UCSD-AML1 (cell line): ENCODE measurements around the gene ARHGAP31.
"Not testable (repeated sequence)": the region's sequence is repeated elsewhere in the genome, so short reads cannot be mapped to it uniquely, and the experiment has no call there.

ENCODE experiments used
- DNase-seq: peaks from one replicate; lab custom pipeline; 2025; ENCODE audit not compliant: unreplicated experiment; lab: John Stamatoyannopoulos, UW

ARHGAP31 gene, protein sequence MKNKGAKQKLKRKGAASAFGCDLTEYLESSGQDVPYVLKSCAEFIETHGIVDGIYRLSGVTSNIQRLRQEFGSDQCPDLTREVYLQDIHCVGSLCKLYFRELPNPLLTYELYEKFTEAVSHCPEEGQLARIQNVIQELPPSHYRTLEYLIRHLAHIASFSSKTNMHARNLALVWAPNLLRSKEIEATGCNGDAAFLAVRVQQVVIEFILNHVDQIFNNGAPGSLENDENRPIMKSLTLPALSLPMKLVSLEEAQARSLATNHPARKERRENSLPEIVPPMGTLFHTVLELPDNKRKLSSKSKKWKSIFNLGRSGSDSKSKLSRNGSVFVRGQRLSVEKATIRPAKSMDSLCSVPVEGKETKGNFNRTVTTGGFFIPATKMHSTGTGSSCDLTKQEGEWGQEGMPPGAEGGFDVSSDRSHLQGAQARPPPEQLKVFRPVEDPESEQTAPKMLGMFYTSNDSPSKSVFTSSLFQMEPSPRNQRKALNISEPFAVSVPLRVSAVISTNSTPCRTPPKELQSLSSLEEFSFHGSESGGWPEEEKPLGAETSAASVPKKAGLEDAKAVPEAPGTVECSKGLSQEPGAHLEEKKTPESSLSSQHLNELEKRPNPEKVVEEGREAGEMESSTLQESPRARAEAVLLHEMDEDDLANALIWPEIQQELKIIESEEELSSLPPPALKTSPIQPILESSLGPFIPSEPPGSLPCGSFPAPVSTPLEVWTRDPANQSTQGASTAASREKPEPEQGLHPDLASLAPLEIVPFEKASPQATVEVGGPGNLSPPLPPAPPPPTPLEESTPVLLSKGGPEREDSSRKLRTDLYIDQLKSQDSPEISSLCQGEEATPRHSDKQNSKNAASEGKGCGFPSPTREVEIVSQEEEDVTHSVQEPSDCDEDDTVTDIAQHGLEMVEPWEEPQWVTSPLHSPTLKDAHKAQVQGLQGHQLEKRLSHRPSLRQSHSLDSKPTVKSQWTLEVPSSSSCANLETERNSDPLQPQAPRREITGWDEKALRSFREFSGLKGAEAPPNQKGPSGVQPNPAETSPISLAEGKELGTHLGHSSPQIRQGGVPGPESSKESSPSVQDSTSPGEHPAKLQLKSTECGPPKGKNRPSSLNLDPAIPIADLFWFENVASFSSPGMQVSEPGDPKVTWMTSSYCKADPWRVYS (N-terminal part only)

DNA sequence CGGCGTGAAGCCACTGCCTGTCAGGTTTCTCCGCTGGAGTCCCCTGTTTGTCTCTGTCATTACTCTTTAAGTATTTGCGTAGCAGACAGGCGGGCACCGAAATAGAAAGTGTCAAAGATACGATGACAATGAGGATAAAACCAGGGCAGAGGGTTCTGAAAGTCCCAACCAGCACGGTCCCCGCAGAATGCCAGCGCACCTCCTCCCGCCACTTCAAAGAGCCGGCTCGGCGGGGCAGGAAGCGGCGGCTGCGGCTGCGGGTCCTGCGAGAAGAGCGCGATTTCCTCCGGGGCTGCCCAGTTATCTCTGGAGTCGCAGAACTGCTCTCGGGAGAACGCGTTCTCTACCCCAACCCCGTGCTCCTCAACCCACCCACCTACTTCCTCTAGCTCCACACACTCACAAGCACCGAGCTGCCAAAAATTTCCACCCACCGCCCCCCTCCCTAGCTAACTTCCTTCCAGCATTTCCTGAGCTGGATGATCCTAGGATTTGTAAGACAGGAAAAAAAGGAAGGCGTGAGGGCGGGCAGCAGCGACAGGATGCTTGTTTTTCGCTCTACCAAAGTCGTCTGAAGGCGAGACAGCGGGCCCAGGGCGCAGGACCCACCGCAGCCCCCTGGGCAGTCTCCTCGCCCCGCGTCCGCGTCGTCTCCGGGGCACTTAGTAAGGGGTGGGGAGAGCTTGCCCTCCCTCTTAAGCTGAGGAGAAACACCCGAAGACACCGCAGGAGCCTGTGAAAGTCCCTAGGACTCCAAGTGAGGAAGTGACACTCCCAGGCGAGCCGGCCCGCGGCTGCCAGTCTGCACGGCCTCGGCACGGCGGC, at the start of gene ARHGAP31:
Gene ARHGAP31 (plus strand): TSS at position 513 of the 825 bp plus-strand sequence. CDS start 522 bp downstream, outside the sequence.
- DNase-seq = peak; percentile 78

DNA sequence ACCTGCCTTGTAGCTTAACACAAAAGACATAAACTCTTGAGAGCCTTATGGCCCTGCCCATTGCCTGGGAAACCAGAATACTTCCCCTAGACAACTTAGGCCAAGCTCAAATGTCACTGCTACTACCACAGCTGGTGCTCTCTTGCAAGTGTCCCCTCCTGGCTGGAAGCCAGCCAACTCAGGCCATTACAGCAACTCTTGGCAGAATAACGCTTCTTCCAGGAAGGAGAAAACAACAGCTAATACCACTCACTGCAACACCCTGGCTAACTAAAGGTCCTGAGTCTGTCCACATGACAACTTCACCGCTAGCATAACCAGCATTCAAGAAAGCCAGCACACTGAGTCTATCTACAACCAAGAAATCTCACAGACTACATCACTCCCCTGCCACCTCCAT, 48.4 kb upstream of the ARHGAP31 start:
- DNase-seq = no peak

DNA sequence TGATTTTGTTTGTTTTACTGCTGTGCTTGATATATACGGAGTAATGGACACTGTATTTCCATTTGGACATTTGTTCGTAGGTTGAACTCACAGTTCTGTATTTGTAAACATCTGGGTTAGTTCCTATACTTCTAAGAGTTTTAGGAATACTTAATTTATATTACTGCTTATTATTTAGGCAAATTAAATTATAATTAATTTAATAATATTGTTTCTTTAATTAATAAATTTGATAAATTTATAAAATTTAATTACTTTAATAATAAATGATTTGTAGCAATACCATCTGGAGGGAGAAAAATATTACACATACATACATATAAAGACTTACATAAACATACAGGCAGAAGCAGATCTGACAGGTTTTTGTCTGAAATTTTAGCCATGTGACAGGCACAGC, 39.0 kb upstream of the ARHGAP31 start:
- DNase-seq = no peak

DNA sequence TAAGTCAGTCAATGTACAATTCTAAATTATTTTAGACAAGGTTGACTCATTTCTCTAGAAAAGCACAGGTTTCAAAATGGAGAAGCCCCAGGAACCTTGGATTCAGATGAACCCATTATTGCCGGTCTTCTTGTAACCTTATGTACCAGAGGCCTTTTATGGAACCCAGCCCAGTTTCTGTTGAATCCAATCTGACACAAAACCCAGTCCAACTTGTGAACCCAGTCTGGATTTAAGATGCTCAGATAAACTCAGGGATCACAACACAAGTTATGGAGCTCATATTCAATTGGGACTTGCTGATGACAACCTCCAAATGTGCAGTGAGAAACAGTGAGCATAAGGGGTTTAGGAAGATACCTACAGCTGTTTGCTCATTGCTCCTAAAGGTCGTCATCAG, 37.1 kb upstream of the ARHGAP31 start:
- no peak for DNase-seq

DNA sequence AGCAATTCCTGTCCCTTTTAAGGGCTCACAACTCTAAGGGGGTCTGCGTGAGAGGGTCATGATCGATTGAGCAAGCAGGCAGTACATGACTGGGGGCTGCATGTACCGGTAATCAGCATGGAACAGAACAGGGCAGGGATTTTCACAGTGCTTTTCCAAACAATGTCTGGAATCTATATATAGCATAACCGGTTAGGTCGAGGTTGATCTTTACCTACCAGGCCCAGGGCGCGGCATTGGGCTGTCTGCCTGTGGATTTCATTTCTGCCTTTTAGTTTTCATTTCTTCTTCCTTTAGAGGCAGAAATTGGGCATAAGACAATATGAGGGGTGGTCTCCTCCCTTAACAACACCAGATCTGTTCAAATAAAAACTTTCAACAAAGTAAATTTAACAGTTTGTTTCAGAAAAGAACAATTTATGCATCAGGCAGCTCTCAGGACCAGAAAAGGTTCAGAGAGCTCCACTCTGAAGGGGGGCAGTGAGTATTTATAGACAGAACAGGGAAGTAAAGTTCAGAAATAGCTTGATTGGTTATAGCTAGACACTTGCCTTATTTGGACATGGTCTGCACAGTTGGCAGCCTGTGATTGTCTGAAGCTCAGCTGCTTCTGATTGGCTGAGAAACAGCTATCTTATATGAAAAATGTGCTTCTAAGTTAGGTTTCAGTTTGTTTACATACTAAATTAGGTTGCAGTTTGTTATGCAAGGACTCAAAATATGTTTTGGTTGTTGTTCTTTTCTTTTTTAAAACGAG, 36.4 kb upstream of the ARHGAP31 start:
- no peak for DNase-seq

DNA sequence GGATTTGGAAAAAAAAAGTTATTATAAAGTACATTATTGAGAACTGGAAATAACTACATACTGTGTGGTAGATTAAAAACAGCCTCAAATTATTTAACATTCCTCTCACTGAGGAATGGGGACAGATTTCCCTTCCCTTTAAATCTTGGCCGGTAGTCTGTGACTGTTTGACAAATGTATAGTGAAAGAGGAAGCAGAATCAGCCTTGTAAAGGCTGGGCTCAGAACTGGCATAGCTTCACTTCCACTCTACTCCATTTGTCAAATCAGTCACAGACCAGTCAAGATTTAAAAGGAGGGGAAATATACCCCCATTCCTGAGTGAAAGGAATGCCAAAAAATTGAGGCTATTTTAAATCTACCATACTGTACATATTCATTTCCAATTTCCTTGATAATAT, 35.3 kb upstream of the ARHGAP31 start:
- no peak for DNase-seq

DNA sequence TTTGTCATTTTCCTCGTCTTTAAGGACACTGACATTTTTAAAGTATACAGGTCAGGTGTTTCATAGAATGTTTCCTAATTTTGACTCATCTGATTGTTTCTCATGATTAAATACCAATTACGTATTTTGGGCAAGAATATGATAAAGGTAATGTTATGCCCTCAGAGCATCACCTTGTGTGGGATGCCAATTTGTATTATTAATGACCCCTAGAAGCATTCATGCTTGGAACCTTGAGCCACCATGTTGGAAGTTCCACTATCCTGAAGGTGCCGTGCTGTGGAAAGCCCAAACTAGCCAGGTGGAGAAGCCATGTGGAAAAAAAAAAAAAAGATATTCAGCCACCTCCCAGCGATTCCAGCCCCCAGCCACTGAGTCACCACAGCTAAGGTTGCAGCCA, 34.4 kb upstream of the ARHGAP31 start:
- no peak for DNase-seq

DNA sequence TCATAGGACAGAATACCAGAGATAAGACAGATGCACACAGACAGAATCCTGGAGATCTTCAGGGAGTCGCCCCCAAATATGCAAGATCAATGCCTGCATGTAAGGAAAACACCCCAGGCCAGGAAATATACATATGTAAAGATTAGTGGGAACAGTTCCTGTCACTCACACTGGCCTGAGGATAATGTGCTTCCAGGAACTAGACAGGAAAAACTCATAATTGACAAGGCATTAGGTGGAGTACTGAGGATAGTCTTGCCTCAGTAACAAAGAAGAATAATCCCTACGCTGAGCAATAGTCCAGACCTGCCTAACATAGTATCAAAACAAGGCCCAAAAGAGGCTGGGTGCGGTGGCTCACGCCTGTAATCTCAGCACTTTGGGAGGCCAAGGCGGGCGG, 33.1 kb upstream of the ARHGAP31 start:
- no peak for DNase-seq

DNA sequence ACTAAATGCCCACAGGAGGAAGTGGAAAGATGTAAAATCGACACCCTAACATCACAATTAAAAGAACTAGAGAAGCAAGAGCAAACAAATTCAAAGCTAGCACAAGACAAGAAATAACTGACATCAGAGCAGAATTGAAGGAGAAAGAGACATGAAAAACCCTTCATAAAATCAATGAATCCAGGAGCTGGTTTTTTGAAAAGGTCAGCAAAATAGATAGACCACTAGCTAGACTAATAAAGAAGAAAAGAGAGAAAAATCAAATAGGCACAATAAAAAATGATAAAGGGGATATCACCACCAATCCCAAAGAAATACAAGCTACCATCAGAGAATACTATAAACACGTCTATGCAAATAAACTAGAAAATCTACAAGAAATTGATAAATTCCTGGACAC, 24.0 kb upstream of the ARHGAP31 start:
- not testable (repeated sequence) for DNase-seq

DNA sequence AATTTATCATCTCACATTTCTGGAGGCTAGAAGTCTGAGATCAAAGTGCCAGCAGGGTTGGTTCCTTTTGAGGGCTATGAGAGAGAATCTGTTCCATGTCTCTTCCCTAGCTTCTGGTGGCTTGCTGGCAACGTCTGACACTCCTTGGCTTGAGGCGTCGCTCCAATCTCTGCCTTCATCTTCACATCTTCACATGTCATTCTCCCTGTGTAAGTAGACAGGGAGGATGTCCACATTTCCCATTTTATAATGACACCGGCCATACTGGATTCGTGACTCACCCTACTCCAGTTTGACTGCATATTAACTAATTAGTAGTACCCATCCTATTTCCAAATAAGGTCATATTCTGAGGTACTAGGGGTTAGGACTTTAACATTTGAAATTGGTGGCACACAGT, 17.5 kb upstream of the ARHGAP31 start:
- DNase-seq = no peak

DNA sequence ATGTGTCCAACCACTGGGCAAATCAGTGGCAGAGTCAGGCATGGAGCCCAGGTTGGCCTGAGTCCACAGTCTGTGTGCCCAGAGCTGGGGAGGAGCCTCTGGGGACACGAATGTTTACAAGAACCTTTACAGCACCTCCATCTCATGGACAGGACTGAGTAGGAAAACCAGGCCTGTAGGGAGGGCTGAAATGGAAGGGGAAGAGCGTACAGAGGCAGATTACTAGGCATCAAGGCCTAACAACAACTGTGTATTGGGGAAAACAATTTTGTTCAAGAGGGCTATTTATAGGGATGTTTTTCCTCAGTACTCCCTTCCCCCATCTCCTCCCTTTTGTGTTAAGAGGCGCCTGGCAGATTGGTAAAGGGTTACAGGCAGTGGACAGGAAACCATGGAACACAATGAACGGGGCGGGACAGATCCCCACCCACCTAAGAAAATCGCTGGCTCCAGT, 15.1 kb upstream of the ARHGAP31 start:
- DNase-seq = no peak

DNA sequence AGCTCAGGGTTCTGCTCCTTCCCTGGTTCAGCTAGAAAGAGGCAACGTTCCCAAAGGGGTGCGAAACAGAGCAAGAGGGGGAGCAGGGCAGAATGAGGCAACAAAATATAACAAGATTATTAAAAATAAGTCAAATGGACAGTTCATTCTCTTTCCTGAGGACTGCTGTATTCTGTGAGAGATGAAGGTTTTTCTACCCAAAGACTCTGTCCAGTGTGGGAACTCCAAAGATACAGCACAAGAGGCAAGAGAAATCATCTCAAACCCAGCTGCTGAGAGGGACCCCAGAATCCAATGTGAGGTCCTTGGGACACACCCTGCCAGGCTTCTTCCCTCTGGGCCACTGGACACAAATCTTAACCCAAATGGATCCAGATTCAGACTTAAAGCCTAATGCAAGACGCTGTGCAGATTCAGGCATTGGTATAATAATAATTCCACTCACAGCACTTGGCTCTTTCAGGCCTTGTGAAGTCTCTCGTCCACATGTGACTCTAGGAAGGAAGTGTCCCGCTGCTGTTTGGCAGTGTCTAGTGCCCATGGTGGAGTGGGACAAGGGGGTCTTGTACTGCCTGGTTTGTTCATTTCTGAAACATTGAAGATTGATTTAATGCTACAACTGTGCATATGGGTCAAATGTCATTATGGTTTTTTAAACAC, 14.5 kb upstream of the ARHGAP31 start:
- DNase-seq = no peak

DNA sequence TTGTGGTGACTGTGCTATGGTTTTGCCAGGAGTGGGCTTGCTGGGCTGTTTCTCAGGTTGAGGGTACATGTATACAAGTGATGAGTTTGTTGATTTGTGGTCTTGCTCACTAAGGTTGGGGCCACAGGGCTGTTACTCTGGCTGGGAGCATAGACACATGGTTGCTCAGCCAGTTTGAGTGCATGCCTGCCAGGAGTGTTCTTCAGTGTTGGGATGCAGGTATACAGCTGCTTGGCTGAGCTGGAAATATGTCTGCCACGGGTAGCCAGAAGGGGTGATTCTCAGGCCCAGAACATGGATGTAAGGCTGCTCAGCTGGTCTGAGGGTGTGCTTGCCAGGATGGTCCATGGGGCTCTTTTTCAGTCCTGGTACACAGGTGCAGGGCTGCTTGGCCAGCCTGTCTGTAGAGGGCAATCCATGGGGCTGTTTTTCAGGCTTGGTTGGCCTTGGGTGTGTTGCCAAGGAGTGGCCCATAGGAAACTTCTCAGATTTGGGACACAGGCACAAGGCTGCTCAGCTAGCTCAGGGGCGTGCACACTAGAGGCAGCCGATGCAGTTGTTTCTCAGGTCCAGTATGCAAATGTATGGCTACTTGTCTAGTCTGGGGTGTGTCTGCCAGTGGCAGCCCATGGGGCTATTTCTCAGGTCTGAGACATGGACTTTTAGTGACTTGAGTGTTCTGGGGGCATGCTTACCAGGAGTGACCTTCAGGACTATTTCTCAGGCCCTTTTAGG, 5.3 kb upstream of the ARHGAP31 start:
- no peak for DNase-seq

DNA sequence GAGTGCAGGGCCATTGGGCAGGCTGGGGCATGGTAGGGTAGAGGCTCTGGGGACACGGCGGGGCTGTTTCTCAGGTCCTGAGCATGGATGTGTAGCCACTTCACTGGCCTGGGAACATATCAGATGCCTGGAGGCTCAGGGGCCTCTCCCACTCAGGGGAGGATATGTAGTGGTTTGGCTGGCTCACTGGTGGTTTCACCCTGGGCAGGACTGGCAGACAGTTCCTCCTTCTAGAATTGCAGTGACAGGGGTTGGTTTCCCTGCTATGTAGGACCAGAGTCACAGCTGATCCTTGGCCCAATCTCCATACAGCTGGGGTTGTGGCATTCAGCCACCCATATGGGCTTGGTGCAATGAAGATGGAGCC, 4.8 kb upstream of the ARHGAP31 start:
- peak; percentile 70 for DNase-seq

DNA sequence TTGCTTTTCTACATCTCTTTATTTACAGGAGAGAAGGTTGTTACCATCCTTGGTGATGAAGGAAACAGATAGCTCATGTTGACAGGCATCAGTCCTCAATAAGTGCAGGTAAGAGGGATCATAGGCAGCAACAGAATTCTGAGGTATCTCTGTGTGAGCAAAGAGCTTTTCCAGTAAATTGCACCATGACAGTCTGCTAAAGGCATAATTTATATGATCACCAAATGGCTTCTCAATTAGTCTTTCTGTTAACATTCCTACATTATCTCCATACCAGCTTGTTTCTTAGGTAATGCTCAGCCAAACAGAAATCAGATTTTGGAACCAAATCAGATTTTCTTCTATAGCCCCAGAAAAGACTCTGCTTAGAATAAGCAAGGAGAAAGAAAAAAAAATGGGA, 3.6 kb upstream of the ARHGAP31 start:
- DNase-seq = no peak

DNA sequence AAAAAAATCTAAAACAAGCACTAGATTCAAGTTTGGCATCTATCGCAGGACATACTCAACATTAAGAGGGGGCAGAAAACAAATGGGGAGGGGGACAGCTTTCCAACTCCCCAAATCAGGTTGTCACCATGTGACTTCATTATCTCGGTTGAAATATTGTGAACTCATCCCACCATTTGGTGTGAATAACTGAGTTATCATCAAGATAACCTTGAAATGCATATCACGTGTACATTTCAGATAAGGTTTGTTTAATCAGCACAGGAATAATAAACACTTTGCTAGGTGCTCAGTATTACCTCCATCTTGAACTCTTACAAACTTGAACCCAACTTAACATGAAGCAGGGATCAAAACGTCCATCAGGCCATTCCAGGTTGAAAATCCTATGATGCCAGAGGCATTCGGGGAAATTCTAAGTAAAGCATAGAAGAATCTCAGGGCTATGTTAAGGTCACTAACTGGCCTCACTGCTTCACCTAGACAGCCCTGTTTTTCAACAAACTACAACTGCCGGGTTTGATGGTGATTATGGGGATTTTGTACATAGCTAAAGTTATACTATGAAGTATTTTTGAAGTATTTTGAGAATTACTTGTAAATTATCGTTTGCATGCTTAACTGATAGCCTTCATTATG, 3.0 kb upstream of the ARHGAP31 start:
- no peak for DNase-seq

DNA sequence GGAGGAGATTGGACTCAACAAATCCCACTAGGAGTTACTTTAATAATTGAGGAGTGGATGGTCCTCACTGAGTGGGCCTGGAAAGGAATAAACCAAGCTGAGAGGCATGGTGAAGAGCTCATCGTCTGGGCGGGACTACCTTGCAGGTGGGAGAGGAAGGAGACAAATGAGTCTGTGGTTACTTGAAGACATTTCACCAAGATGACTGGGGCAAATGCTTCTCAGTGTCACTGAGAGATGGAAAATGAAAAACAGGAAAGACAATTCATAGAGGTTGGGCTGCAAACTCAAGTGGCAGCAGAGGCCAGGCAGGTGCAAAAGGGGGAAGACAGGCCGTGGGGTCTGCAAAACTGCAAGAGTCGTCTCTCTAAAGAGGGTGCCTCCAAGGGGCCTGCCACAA, 1.5 kb upstream of the ARHGAP31 start:
- DNase-seq = no peak
